Osteoblast (primary cell): ENCODE data around the gene PRKCQ. TPM values are rescaled to one million over a fixed set of nuclear protein-coding genes. Genes with fewer than 3 reads are reported as not detected.

Experiments
- DNase-seq: peaks from one replicate; pipeline ENCODE4 v3.0.0; 2011; ENCODE audit warnings: low spot score, mixed read lengths; ENCODE audit not compliant: insufficient read length; ENCODE audit errors: missing footprints
- H2AFZ ChIP-seq: 2 replicates; pipeline ENCODE4 v1.6.0; 2011; ENCODE audit warnings: mild to moderate bottlenecking, low read length
- H3K27ac ChIP-seq: 2 replicates; pipeline ENCODE4 v1.5.1; 2011; ENCODE audit warnings: mild to moderate bottlenecking, low read depth, low read length, moderate library complexity
- H3K27me3 ChIP-seq: 2 replicates; pipeline ENCODE4 v1.6.0; 2012; ENCODE audit warnings: mild to moderate bottlenecking, control low read depth, inconsistent platforms, low read length, moderate library complexity; ENCODE audit not compliant: insufficient read depth
- H3K36me3 ChIP-seq: 2 replicates; pipeline ENCODE4 v1.5.1; 2011; ENCODE audit warnings: mild to moderate bottlenecking, low read length, control low read depth, moderate library complexity; ENCODE audit not compliant: insufficient read depth
- H3K4me1 ChIP-seq: 2 replicates; pipeline ENCODE4 v1.5.1; 2011; ENCODE audit warnings: mild to moderate bottlenecking, low read length, control low read depth, moderate library complexity; ENCODE audit not compliant: insufficient read depth
- H3K4me2 ChIP-seq: 2 replicates; pipeline ENCODE4 v1.6.0; 2011; ENCODE audit warnings: mild to moderate bottlenecking, low read length; ENCODE audit not compliant: insufficient read depth
- H3K4me3 ChIP-seq: fragments of 200-600 bp; sonication (generic); 3 replicates; pipeline ENCODE4 v1.5.1; 2012; ENCODE audit warnings: mild to moderate bottlenecking, low read length, inconsistent platforms; ENCODE audit not compliant: insufficient read depth
- H3K79me2 ChIP-seq: 2 replicates; pipeline ENCODE4 v1.6.0; 2012; ENCODE audit warnings: mild to moderate bottlenecking, low read length, control low read depth, inconsistent platforms; ENCODE audit not compliant: insufficient read depth
- H3K9me3 ChIP-seq: 2 replicates; pipeline ENCODE4 v1.5.1; 2011; ENCODE audit warnings: low read depth, low read length, control low read depth
- H4K20me1 ChIP-seq: 2 replicates; pipeline ENCODE4 v1.6.0; 2012; ENCODE audit warnings: mild to moderate bottlenecking, low read length, control low read depth; ENCODE audit not compliant: insufficient read depth
- total RNA-seq: library from RNA; depleted of rRNA; stranded (reverse); fragments of >200 nt; gene quantifications from 2 replicates; pipeline ENCODE4 v1.2.3, GENCODE V29; 2012
- TF ChIP-seq, protein P1 (sequence below): IDR thresholded peaks from 2 replicates; pipeline ENCODE4 v1.5.1; 2011; ENCODE audit warnings: mild to moderate bottlenecking, low read depth, low read length, moderate library complexity; ENCODE audit errors: extremely low read depth

Gene PRKCQ
- total RNA-seq, result not detected in 2 replicates

GRCh38 chr10:6579904-6580278, at the start of gene PRKCQ:
Gene PRKCQ (minus strand): TSS chr10:6580276. CDS start chr10:6515135, 65,141 bp downstream.
- TF ChIP-seq, protein P1, sequence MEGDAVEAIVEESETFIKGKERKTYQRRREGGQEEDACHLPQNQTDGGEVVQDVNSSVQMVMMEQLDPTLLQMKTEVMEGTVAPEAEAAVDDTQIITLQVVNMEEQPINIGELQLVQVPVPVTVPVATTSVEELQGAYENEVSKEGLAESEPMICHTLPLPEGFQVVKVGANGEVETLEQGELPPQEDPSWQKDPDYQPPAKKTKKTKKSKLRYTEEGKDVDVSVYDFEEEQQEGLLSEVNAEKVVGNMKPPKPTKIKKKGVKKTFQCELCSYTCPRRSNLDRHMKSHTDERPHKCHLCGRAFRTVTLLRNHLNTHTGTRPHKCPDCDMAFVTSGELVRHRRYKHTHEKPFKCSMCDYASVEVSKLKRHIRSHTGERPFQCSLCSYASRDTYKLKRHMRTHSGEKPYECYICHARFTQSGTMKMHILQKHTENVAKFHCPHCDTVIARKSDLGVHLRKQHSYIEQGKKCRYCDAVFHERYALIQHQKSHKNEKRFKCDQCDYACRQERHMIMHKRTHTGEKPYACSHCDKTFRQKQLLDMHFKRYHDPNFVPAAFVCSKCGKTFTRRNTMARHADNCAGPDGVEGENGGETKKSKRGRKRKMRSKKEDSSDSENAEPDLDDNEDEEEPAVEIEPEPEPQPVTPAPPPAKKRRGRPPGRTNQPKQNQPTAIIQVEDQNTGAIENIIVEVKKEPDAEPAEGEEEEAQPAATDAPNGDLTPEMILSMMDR, result no peak
- no peak within 1 kb of the TSS for H3K27ac ChIP-seq

DNA sequence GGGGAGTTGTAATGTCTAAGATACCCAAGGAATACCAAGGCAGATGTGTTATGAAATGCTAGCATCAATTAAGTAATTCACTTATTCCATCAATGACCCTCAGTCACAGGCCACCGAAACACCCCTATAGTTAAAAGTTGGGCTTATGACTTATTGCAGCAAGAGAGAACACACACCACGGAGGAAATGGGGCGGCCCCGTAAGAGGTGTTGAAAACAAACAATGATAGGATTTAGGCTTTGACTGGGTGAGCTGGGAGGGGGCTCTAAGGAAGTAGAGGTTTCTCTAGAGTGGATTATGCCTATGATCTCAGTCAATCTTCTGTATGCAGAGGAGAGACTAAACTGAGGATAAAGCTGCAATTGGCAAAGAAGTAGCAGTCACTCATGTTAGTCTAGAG, 45.4 kb upstream of the PRKCQ start:
- no peaks in the 10 kb centered on the region for H3K79me2 ChIP-seq
- TF ChIP-seq, protein P1, result no peak

More at GRCh38 chr10:6579904-6580278, at the start of gene PRKCQ:
- peak within 1 kb of the TSS; percentile 89 for H2AFZ ChIP-seq
- H3K27me3 ChIP-seq, result peaks cover 5% of the 10 kb centered on the region
- H3K4me2 ChIP-seq, result peak within 1 kb of the TSS; percentile 92
- DNase-seq, result no peak
- H3K9me3 ChIP-seq, result no peaks in the 10 kb centered on the region
- H3K36me3 ChIP-seq, result no peaks in the 10 kb centered on the region
- H3K79me2 ChIP-seq, result no peaks in the 10 kb centered on the region
- no peaks in the 10 kb centered on the region for H4K20me1 ChIP-seq
- H3K4me3 ChIP-seq, result peak within 1 kb of the TSS; percentile 74
- peaks cover 4% of the 10 kb centered on the region for H3K4me1 ChIP-seq

DNA sequence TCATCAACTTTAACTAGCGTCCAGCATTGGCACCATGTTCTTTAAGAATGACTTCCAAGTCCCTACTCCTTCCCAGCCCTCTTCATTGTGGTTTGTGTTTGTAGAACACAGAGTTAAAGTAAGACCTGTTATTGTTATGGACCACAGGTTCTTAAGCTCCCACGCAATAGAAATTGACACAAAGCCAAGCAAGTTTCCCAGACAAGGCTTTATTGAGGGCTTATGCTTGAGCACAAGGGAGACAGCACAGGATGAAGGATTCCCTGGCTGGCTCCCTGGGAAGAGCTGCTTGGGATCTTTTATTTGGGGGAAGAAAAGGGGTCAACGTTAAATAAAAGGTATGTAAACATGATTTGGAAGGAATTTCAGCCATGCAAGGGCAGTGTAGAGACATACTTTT, 44.3 kb upstream of the PRKCQ start:
- Histone ChIP-seq H3K79me2 (no peaks in the 10 kb centered on the region), H4K20me1 (no peaks in the 10 kb centered on the region), H3K4me3 (no peak overlapping the region), H2AFZ (no peak overlapping the region), H3K27ac (no peak overlapping the region), H3K4me2 (no peak overlapping the region), H3K9me3 (no peaks in the 10 kb centered on the region), H3K4me1 (no peaks in the 10 kb centered on the region), H3K36me3 (no peaks in the 10 kb centered on the region), H3K27me3 (no peaks in the 10 kb centered on the region)
- TF ChIP-seq, protein P1, result no peak
- no peak for DNase-seq

More for the DNA sequence above, 45.4 kb upstream of the PRKCQ start:
- Histone ChIP-seq H3K27ac (no peak overlapping the region), H3K9me3 (no peaks in the 10 kb centered on the region), H3K27me3 (no peaks in the 10 kb centered on the region), H3K36me3 (no peaks in the 10 kb centered on the region), H3K4me3 (no peak overlapping the region), H2AFZ (no peak overlapping the region), H4K20me1 (no peaks in the 10 kb centered on the region), H3K4me2 (no peak overlapping the region), H3K4me1 (no peaks in the 10 kb centered on the region)
- DNase-seq, result no peak

DNA sequence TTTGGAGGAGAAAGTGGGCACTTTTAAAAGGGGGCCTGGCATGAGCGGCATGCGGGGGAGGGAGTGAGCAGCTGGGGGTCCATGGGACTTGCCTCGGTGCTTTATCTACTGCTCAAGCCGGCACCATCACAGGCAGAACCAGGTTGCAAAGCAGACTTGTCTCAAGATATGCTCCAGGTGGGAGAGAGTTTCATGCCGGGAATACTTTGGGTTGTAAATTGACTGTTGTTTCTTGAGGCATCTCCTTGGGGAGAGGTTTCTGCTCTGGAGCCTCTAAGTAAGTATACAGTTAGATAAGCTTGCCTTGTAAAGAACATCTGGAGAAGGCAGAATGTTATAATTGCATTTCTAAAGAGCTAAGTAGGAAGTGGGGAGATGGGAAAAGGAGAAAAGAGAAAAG, 42.8 kb upstream of the PRKCQ start:
- Histone ChIP-seq H4K20me1 (no peaks in the 10 kb centered on the region), H3K4me1 (no peaks in the 10 kb centered on the region), H3K27me3 (no peaks in the 10 kb centered on the region), H3K36me3 (no peaks in the 10 kb centered on the region), H3K4me2 (no peak overlapping the region), H3K79me2 (no peaks in the 10 kb centered on the region), H3K27ac (no peak overlapping the region), H3K4me3 (no peak overlapping the region), H3K9me3 (no peaks in the 10 kb centered on the region), H2AFZ (no peak overlapping the region)
- DNase-seq, result no peak
- TF ChIP-seq, protein P1, result no peak
